ENCODE measurements around the gene PRRT4.

The PRRT4 gene

DNA sequence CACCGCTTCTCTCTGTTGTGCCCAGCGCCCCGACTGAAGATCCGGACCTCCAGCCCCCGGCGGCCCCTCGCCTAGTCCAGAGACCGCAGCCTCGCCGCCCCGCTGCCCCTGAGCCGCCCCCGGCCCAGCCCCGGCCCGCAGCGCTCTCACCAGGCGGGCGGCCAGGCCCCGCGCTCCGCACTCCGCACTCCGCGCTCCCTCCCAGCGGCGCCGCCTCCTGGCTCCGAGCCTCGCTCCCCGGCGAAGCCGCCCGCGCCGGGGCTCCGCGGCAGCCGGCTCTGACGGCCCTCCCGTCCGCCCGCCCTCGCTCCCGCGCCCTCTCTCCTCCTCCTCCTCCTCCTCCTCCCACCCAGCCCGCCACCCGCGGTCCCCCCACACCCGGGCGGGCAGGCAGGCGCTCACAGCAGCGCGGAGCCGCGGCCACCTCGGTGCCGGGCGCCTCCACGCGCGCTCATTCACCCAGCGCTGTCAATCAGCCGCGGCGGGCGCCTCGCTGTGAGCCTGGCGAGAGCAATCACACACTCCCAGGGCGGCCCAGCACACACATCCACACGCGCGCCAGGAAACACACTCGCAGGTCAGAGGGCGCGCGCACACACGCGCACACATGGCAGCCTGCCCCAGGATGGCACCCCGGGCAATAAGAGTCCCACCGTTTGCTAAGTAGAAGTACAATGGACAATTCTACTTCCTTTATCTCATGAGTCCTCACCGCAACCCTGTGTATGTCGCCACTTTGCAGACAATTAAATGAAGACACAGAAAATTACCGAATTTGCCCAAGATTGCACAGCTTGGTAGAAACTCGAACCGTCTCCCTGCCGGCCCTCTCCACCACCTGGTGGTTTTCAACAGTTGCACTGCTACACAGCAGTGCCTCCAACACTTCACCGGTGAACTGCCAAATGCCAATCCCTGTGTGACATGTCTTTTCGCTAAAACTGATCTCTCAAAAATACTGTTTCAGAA lies at the start of gene PRRT4:
Gene PRRT4, minus strand, starts transcription at position 280 of the 969 bp plus-strand sequence.
- Mint-ChIP-seq H3K9me3 (no peaks in the 10 kb centered on the region), H3K4me1 (peaks cover 41% of the 10 kb centered on the region), H3K4me3 (peak within 1 kb of the TSS; percentile 91), H3K36me3 (ENCODE audit: low read depth) (no peaks in the 10 kb centered on the region), H3K27me3 (ENCODE audit: low read depth, poor library complexity) (peaks cover 57% of the 10 kb centered on the region), H3K27ac (no peak within 1 kb of the TSS)
- TF ChIP-seq, protein P1, sequence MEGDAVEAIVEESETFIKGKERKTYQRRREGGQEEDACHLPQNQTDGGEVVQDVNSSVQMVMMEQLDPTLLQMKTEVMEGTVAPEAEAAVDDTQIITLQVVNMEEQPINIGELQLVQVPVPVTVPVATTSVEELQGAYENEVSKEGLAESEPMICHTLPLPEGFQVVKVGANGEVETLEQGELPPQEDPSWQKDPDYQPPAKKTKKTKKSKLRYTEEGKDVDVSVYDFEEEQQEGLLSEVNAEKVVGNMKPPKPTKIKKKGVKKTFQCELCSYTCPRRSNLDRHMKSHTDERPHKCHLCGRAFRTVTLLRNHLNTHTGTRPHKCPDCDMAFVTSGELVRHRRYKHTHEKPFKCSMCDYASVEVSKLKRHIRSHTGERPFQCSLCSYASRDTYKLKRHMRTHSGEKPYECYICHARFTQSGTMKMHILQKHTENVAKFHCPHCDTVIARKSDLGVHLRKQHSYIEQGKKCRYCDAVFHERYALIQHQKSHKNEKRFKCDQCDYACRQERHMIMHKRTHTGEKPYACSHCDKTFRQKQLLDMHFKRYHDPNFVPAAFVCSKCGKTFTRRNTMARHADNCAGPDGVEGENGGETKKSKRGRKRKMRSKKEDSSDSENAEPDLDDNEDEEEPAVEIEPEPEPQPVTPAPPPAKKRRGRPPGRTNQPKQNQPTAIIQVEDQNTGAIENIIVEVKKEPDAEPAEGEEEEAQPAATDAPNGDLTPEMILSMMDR (IDR thresholded peaks at IDR 0.05), result no peak
- peak; percentile 75 for DNase-seq

- Mint-ChIP-seq H3K27me3 (ENCODE audit: low read depth, poor library complexity) (peaks cover 73% of the 10 kb centered on the region), H3K36me3 (ENCODE audit: low read depth) (no peaks in the 10 kb centered on the region), H3K9me3 (peaks cover 17% of the 10 kb centered on the region), H3K4me3 (peak overlapping the region; percentile 90), H3K4me1 (peaks cover 26% of the 10 kb centered on the region), H3K27ac (no peak overlapping the region)
- TF ChIP-seq, protein P1 (IDR thresholded peaks at IDR 0.05), result no peak
- DNase-seq, result no peak
These were observed 48.9 kb upstream of the PRRT4 start for GRCh38 chr7:128410451-128410753.

DNA sequence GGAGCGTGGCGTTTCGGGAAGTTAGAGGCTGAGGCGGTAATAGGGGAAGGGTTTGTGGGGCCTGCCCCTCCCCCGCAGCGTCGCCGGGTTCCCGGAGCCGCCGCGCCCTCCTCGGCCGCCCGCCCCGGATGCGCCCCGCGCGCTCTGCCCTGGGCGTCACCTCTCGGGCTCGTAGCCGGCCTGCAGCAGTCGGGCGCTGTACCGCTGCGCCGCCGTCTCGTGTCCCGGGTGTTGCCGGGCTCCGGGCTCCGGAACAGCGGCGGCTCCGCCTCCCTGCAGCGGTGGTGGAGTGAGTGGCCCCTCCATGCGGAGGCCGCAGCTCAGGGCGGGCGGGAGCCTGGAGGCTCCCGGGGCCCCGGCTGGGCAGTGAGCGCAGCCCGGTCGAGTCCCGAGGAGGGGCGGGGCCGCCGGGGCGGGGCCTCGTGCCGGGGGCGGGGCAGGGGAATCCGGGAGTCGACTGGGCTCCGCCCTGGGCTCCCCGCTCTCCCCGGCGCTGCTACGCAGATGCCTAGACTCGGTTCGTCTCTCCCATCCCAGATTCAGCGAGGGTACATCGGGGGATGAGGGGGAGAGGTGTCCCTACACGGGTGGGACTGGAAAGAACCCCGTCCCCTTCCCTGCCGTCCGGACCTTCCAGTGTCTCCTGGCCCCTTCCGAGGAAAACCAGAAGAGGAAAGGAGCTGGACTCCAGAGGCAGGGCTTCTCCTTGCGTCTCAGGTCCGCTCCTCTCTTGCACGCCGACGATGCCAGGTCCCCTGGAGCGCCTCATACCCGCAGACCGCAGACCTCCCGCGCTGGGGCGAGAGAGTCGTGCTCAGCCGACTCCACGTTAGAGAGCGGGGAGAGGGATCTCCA lies 48.3 kb upstream of the PRRT4 start, which contains the start of gene IMPDH1:
Gene IMPDH1, minus strand, starts transcription at position 387 of the 855 bp plus-strand sequence. Its CDS starts 81 bp downstream, at position 306.
- Mint-ChIP-seq H3K9me3 (peaks cover 17% of the 10 kb centered on the region), H3K4me3 (peak within 1 kb of the TSS; percentile 90)
- peak; percentile 96 for DNase-seq

DNA sequence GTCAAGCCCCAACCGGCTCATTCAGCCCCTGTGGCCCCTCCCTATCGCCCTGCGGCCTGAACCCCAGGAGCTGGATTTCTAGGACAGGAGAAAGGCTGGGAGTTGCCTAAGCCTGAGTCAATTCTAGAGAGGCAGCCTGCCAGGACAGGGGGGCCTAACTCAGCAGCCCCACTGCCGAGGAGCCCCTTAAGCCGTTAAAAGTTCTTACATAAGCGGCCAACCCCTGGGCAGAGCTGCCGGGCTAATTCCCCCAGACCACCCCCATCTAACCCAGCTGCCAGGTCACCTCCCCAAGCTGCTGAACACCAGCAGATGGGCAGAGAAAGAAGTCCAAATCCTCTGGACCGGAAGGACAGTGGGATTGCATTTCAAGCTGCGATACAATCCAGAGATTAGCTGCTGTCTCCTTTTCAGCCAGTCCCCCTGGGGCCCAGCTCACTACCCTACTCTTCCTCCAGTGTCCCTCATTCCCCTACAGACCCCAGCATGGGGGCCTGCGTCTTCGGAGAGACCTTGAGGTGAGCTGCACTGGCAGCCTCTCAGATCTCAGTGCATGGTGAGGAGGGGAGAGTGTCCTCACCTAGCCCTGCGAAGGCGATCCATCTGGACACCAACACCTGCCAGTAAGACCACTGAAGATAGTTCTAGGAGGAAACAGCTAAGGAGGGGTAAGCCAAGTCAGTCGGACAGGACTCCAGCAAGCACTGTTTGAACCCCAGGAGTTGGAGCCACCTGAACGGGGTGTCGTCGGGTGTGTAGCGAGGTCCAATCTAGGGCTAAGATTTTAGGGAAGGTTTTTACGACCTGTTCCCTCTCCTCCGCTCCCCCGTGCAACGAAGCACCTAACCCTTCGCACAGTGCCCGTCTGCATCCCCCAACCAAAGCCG lies 47.5 kb upstream of the PRRT4 start:
- no peaks in the 10 kb centered on the region for H3K36me3 Mint-ChIP-seq (ENCODE audit: low read depth)
- no peak for DNase-seq
- TF ChIP-seq, protein P1 (IDR thresholded peaks at IDR 0.05), result no peak
- peaks cover 70% of the 10 kb centered on the region for H3K27me3 Mint-ChIP-seq (ENCODE audit: low read depth, poor library complexity)
- H3K9me3 Mint-ChIP-seq, result peaks cover 15% of the 10 kb centered on the region
- peaks cover 38% of the 10 kb centered on the region for H3K4me1 Mint-ChIP-seq
- H3K27ac Mint-ChIP-seq, result no peak overlapping the region
- peak overlapping the region; percentile 84 for H3K4me3 Mint-ChIP-seq

More for the DNA sequence above, 48.3 kb upstream of the PRRT4 start, which contains the start of gene IMPDH1:
- peaks cover 73% of the 10 kb centered on the region for H3K27me3 Mint-ChIP-seq (ENCODE audit: low read depth, poor library complexity)
- peaks cover 29% of the 10 kb centered on the region for H3K4me1 Mint-ChIP-seq
- H3K27ac Mint-ChIP-seq, result no peak within 1 kb of the TSS
- TF ChIP-seq, protein P1 (IDR thresholded peaks at IDR 0.05), result no peak
- no peaks in the 10 kb centered on the region for H3K36me3 Mint-ChIP-seq (ENCODE audit: low read depth)
